CD4-positive, alpha-beta T cell (primary cell): Measurements from ENCODE around the gene IL22RA1. TPM values are rescaled to one million over a fixed set of nuclear protein-coding genes. Genes with fewer than 3 reads are reported as not detected.

ENCODE experiments used
- ATAC-seq: fragments of 200-7000 bp; cut with Tn5 transposase; one replicate; pipeline ENCODE4 v1.10.0; 2022; ENCODE audit warnings: mild to moderate bottlenecking; ENCODE audit not compliant: poor library complexity
- CTCF ChIA-PET: fragments of 350-600 bp; sonication (Branson Sonifier 250); formaldehyde crosslinking; loops from one replicate; lab custom pipeline; 2021; ENCODE audit warnings: antibody characterized with exemption, inconsistent platforms; lab: Charles Lee
- POLR2A ChIA-PET: fragments of 350-600 bp; sonication (Branson Sonifier 250); formaldehyde crosslinking; loops from one replicate; lab custom pipeline; 2021; ENCODE audit warnings: antibody characterized with exemption, inconsistent platforms; lab: Charles Lee
- DNase-seq, 14 experiments: peaks; one replicate each; pipeline ENCODE4 v3.0.0-alpha.2; 2013 to 2020; ENCODE audit warnings: mixed read lengths in 2 of 14
- H3K27ac ChIP-seq, 2 donors: one replicate each; pipeline versions ENCODE4 v1.5.1 to v1.7.0; 2013; ENCODE audit warnings: low read length in 2 of 2, low read depth in 1 of 2, mild to moderate bottlenecking in 1 of 2
- H3K27me3 ChIP-seq, 2 experiments: 1 replicate in 1 of 2; 2 replicates in 1 of 2; pipeline versions ENCODE4 v1.6.1 to v1.7.0; 2013; ENCODE audit warnings: low read length in 2 of 2, control low read depth in 1 of 2, mild to moderate bottlenecking in 1 of 2, moderate library complexity in 1 of 2; ENCODE audit not compliant: insufficient read depth in 2 of 2, control insufficient read depth in 1 of 2
- H3K36me3 ChIP-seq: one replicate; pipeline ENCODE4 v1.6.1; 2013; ENCODE audit warnings: low read length, control low read depth; ENCODE audit not compliant: insufficient read depth
- H3K4me1 ChIP-seq: one replicate; pipeline ENCODE4 v1.6.1; 2013; ENCODE audit warnings: low read length, control low read depth; ENCODE audit not compliant: insufficient read depth
- H3K4me3 ChIP-seq: one replicate; pipeline ENCODE4 v1.5.1; 2013; ENCODE audit warnings: mild to moderate bottlenecking, low read length, moderate library complexity
- H3K9me3 ChIP-seq, 2 experiments: 1 replicate in 1 of 2; 2 replicates in 1 of 2; pipeline versions ENCODE4 v1.6.1 to v1.7.0; 2013; ENCODE audit warnings: low read length in 2 of 2, mild to moderate bottlenecking in 2 of 2, control low read depth in 1 of 2, moderate library complexity in 1 of 2; ENCODE audit not compliant: control insufficient read depth in 1 of 2, insufficient read depth in 1 of 2
- H3K27ac Mint-ChIP-seq: one replicate; pipeline ENCODE4 v1.8.0; 2020; ENCODE audit warnings: mixed read lengths
- H3K27me3 Mint-ChIP-seq: one replicate; pipeline ENCODE4 v1.8.0; 2021; ENCODE audit warnings: mixed read lengths
- H3K36me3 Mint-ChIP-seq: one replicate; pipeline ENCODE4 v1.8.0; 2021; ENCODE audit warnings: low read depth, mixed read lengths
- H3K4me1 Mint-ChIP-seq: one replicate; pipeline ENCODE4 v1.8.0; 2021; ENCODE audit warnings: low read depth, mixed read lengths
- H3K4me3 Mint-ChIP-seq: one replicate; pipeline ENCODE4 v1.8.0; 2020; ENCODE audit warnings: mild to moderate bottlenecking, mixed read lengths
- H3K9me3 Mint-ChIP-seq: one replicate; pipeline ENCODE4 v1.8.0; 2020; ENCODE audit warnings: mixed read lengths
- CTCF ChIP-seq: fragments of 200-600 bp; IDR thresholded peaks from one replicate; pipeline ENCODE4 v1.8.0; 2022; ENCODE audit warnings: antibody characterized with exemption, mild to moderate bottlenecking
- intact Hi-C, 2 experiments: fragments of 100-400 bp; cut with DNase I in 1 of 2; cut with micrococcal nuclease in 1 of 2; formaldehyde crosslinking; loops; one replicate each; pipeline versions ENCODE4 v1.15.1 to v1.9.0; 2023 to 2025; cut with DNase I, micrococcal nuclease
- total RNA-seq, 174 experiments: library from RNA in 2 of 174; stranded (reverse) in 2 of 174; gene quantifications; one replicate each; pipeline ENCODE4 v1.2.3 and lab custom pipeline; 2021 to 2026

Gene IL22RA1
- total RNA-seq, 2 experiments from 2014 or later = not detected

GRCh38 chr1:24140741-24141181, 2.2 kb downstream of the IL22RA1 start:
- intact Hi-C loops = no loop called here
- Mint-ChIP-seq H3K36me3 (no peaks in the 10 kb centered on the region), H3K27me3 (peaks cover 20% of the 10 kb centered on the region), H3K9me3 (no peaks in the 10 kb centered on the region), H3K4me3 (no peak overlapping the region), H3K27ac (no peak overlapping the region), H3K4me1 (no peaks in the 10 kb centered on the region)
- peaks cover 0 to 8% of the 10 kb centered on the region in 2 experiments for H3K9me3 ChIP-seq
- H3K4me1 ChIP-seq = no peaks in the 10 kb centered on the region
- ATAC-seq (no peak), DNase-seq (no peak)
- peaks cover 0 to 2% of the 10 kb centered on the region in 2 experiments for H3K27me3 ChIP-seq
- H3K36me3 ChIP-seq = no peaks in the 10 kb centered on the region
- POLR2A ChIA-PET = no interaction called here
- no peak overlapping the region for H3K27ac ChIP-seq
- H3K4me3 ChIP-seq = no peak overlapping the region
- CTCF ChIA-PET = interaction anchor here (1.2 kb wide), 1 partner anchor 10 kb away, joined by 3 read pairs; no protein-coding TSS in a partner anchor
- no peak for TF ChIP-seq CTCF

- no peaks in the 10 kb centered on the region for H3K9me3 Mint-ChIP-seq
- no peaks in the 10 kb centered on the region for H3K36me3 ChIP-seq
- intact Hi-C loops = no loop called here
- no peak for TF ChIP-seq CTCF
- H3K27ac ChIP-seq = no peak overlapping the region
- no peak overlapping the region for H3K4me3 ChIP-seq
- H3K27me3 Mint-ChIP-seq = peaks cover 20% of the 10 kb centered on the region
- peaks cover 0 to 2% of the 10 kb centered on the region in 2 experiments for H3K27me3 ChIP-seq
- H3K27ac Mint-ChIP-seq = no peak overlapping the region
- H3K9me3 ChIP-seq = peaks cover 0 to 8% of the 10 kb centered on the region in 2 experiments
- H3K36me3 Mint-ChIP-seq = no peaks in the 10 kb centered on the region
- ChIA-PET POLR2A (no interaction called here), CTCF (interaction anchor here (1.2 kb wide), 1 partner anchor 11 kb away, joined by 3 read pairs; no protein-coding TSS in a partner anchor)
- H3K4me1 Mint-ChIP-seq = no peaks in the 10 kb centered on the region
- no peaks in the 10 kb centered on the region for H3K4me1 ChIP-seq
- ATAC-seq (no peak), DNase-seq (no peak)
- no peak overlapping the region for H3K4me3 Mint-ChIP-seq
Observed at GRCh38 chr1:24139841-24140425, 3.0 kb downstream of the IL22RA1 start.

- no peaks in the 10 kb centered on the region for H3K36me3 ChIP-seq
- ChIA-PET POLR2A (no interaction called here), CTCF (interaction anchor here (1.0 kb wide), 1 partner anchor 11 kb away, joined by 4 read pairs; no protein-coding TSS in a partner anchor)
- no peaks in the 10 kb centered on the region for H3K4me1 ChIP-seq
- H3K27ac ChIP-seq = no peak overlapping the region
- ATAC-seq = no peak
- peaks cover 16% of the 10 kb centered on the region for H3K27me3 Mint-ChIP-seq
- H3K36me3 Mint-ChIP-seq = no peaks in the 10 kb centered on the region
- no peaks in the 10 kb centered on the region for H3K9me3 Mint-ChIP-seq
- TF ChIP-seq CTCF = no peak
- no peaks in the 10 kb centered on the region for H3K4me1 Mint-ChIP-seq
- peaks cover 0 to 2% of the 10 kb centered on the region in 2 experiments for H3K27me3 ChIP-seq
- H3K4me3 Mint-ChIP-seq = no peak overlapping the region
- intact Hi-C loops = no loop called here
- H3K27ac Mint-ChIP-seq = no peak overlapping the region
- peaks cover 0 to 8% of the 10 kb centered on the region in 2 experiments for H3K9me3 ChIP-seq
- no peak overlapping the region for H3K4me3 ChIP-seq
- no peak for DNase-seq
Observed at GRCh38 chr1:24139222-24139489, 3.8 kb downstream of the IL22RA1 start.
